ENCODE measurements around the gene RGS7BP.

The RGS7BP gene

DNA sequence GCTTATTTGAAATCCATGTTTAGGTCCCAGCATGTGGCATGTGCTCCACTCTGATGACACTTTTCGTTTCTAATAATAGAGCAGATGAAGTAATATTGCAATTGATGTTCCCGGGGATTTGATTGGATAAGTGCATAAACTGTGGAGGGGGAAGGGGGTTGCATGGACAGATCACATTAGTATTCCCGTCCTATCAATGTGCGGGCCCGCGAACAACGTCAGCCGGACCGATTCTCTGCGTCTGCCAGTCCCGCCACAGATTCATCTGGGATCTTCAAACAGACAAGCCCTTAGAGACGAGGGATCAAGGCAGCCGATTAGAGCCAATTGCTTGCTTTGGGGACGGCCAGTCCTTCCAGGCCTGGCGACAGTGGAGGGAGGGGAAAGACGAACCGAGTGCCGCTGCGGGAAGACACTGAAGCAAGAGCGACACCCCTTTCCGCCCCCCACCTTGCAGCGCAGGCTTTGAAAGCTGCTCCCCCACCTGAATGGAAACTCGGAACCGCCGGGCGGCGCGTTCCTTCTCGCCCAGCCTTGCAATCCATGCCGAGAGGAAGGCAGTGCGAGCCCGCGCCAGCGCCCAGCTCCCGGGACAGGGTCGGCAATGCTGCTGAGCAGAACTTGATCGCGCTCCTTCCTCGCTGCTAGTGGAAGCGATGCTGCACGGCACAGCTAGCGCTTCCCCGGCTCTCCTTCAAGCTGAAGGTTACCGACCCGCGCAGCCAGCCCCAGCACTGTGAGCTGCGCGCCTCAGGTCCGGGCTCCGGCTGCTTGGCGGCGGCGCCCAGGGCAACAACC, at the start of gene RGS7BP:
Gene RGS7BP (plus strand): TSS at position 247 of the 798 bp plus-strand sequence. CDS start 610 bp downstream, outside the sequence.
- Histone ChIP-seq H3K9ac (no peak within 1 kb of the TSS), H3K36me3 (no peaks in the 10 kb centered on the region), H3K9me3 (replicated peaks in 1 of 11) (peaks cover 8 to 19% (median 16%) of the 10 kb centered on the region in 11 experiments; a peak in 20 of 22 replicates), H3K4me2 (no peak within 1 kb of the TSS), H3K27ac (no peak within 1 kb of the TSS), H3K27me3 (no peaks in the 10 kb centered on the region), H4K20me1 (no peaks in the 10 kb centered on the region), H3K4me1 (no peaks in the 10 kb centered on the region), H3K4me3 (no peak within 1 kb of the TSS)
- TF ChIP-seq Cebpa-rat (IDR thresholded peaks at IDR 0.05): no peak

DNA sequence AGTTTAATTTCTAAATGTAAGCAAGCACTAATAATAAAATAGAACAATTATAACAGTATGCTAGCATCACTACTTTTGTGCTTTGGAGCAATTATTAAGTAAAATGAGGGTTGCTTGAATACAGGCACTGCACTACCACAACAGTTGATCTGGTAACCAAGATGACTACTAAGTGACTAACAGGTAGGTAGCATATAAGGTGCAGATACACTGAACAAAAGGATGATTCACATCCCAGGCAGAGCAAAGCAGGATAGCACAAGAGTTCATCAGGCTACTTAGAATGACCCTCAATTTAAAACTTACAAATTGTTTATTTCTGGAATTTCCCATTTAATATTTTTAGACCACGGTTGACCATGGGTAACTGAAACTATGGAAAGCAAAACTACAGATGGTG, 48.0 kb upstream of the RGS7BP start:
- no peaks in the 10 kb centered on the region for H3K27me3 ChIP-seq
- no peak overlapping the region for H3K9ac ChIP-seq
- H3K36me3 ChIP-seq: no peaks in the 10 kb centered on the region
- no peak overlapping the region for H3K4me2 ChIP-seq
- peaks cover 0 to 9% (median 0%) of the 10 kb centered on the region in 10 experiments; a peak in 5 of 20 replicates for H3K4me1 ChIP-seq
- no peak for TF ChIP-seq Cebpa-rat (IDR thresholded peaks at IDR 0.05)
- H3K9me3 ChIP-seq (replicated peaks in 1 of 11): peaks cover 0 to 7% (median 0%) of the 10 kb centered on the region in 11 experiments; a peak in 4 of 22 replicates
- H4K20me1 ChIP-seq: no peaks in the 10 kb centered on the region
- H3K27ac ChIP-seq: no peak overlapping the region
- no peak overlapping the region for H3K4me3 ChIP-seq

DNA sequence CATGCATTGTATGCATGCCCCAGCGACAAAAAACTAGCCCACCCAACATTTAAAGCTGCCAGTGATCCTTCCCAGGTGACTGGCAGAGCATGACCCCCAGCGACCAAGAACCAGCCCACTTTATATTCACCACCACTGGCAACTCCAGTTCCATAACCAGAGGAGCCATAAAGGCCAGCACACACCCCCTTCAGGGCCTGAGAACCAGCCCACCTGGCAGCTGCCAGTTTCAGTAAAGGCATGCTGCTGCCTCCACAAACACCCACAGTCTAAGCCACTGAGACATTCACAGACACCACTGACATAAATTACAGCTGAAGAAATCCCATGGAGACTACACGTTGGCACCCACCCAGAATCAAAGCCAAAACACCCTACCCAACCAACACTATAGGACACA, 46.9 kb upstream of the RGS7BP start:
- no peaks in the 10 kb centered on the region for H4K20me1 ChIP-seq
- no peak overlapping the region for H3K9ac ChIP-seq
- peak overlapping the region in 4 of 11 experiments; percentile 5 to 28 (median 14); a peak in 3 of 22 replicates for H3K4me2 ChIP-seq
- H3K9me3 ChIP-seq (replicated peaks in 1 of 11): peaks cover 0 to 13% (median 0%) of the 10 kb centered on the region in 11 experiments; a peak in 5 of 22 replicates
- no peaks in the 10 kb centered on the region for H3K36me3 ChIP-seq
- no peaks in the 10 kb centered on the region for H3K27me3 ChIP-seq
- peaks cover 0 to 9% (median 0%) of the 10 kb centered on the region in 10 experiments; a peak in 5 of 20 replicates for H3K4me1 ChIP-seq
- H3K4me3 ChIP-seq: no peak overlapping the region
- H3K27ac ChIP-seq: no peak overlapping the region
- no peak for TF ChIP-seq Cebpa-rat (IDR thresholded peaks at IDR 0.05)

DNA sequence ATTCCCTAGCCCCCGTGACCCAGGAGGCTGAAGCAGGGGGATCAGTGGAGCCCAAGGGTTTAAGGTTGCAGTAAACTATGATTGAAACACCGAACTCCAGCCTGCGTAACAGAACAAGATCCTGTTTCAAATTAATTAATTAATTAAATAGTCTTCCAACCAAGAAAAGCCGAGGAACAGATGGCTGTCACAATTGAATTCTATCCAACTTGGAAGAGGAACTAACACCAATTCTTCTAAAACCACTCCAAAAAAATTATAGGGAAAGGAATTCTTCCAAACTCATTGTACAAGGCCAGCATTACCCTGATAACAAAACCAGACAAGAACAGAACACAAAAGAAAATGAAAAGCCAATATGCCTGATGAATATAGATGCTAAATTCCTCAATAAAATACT, 43.4 kb upstream of the RGS7BP start:
- TF ChIP-seq Cebpa-rat (IDR thresholded peaks at IDR 0.05): no peak
- Histone ChIP-seq H3K27me3 (no peaks in the 10 kb centered on the region), H3K36me3 (no peaks in the 10 kb centered on the region), H3K4me1 (peaks cover 0 to 9% (median 0%) of the 10 kb centered on the region in 10 experiments; a peak in 5 of 20 replicates), H3K4me3 (no peak overlapping the region), H4K20me1 (no peaks in the 10 kb centered on the region), H3K4me2 (no peak overlapping the region), H3K9ac (no peak overlapping the region), H3K9me3 (replicated peaks in 1 of 11) (peaks cover 0 to 15% (median 0%) of the 10 kb centered on the region in 11 experiments; a peak in 5 of 22 replicates), H3K27ac (no peak overlapping the region)

DNA sequence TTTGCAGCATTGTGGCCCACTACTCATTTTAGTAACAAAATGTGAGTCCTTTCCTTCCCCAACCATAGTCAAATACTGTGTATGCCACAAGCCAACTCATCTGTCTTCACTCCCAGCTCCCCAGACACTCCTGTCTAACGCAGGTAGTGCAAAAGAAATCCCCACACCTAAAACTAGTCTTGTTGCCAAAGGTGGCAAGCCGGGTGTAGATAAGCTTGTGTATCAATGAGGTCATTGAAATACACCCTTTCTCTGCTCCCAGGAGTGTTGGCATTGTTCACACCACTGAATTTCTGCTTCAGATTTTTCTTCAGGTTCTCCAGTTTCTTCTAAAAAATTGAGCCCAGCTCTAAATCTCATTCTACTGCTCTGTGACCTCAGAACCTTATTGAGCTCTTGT, 19.7 kb upstream of the RGS7BP start:
- Histone ChIP-seq H3K9ac (no peak overlapping the region), H3K4me1 (peaks cover 0 to 26% (median 6%) of the 10 kb centered on the region in 10 experiments; a peak in 9 of 20 replicates), H3K27me3 (no peaks in the 10 kb centered on the region), H3K9me3 (replicated peaks in 1 of 11) (peaks cover 0 to 10% (median 0%) of the 10 kb centered on the region in 11 experiments; a peak in 4 of 22 replicates), H3K4me2 (peak overlapping the region in 5 of 11 experiments; percentile 36 to 79 (median 65); a peak in 10 of 22 replicates), H4K20me1 (no peaks in the 10 kb centered on the region), H3K4me3 (no peak overlapping the region), H3K27ac (peak overlapping the region in 3 of 11 experiments; percentile 14 to 32 (median 17); a peak in 3 of 22 replicates), H3K36me3 (no peaks in the 10 kb centered on the region)
- no peak for TF ChIP-seq Cebpa-rat (IDR thresholded peaks at IDR 0.05)

DNA sequence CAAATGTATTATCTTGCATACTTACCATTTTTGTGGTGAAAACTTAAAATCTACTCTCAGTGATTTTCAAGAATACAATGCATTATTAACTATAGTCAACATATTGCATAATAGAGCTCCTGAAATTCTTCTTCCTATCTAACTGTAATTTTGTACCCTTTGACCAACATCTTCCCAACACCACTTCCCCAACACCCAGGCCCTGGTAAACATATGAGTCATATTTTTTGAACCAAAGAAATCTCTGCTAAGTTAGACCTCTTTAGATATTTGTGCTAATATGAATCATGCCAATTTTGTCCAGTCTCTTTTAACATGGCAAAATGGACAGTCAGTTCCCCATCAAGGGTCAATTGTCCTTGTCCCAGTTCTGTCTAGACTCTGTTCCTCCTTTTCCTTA, 18.5 kb upstream of the RGS7BP start:
- Histone ChIP-seq H4K20me1 (no peaks in the 10 kb centered on the region), H3K27me3 (no peaks in the 10 kb centered on the region), H3K4me1 (peaks cover 0 to 26% (median 6%) of the 10 kb centered on the region in 10 experiments; a peak in 9 of 20 replicates), H3K36me3 (no peaks in the 10 kb centered on the region), H3K9me3 (replicated peaks in 1 of 11) (peaks cover 0 to 10% (median 0%) of the 10 kb centered on the region in 11 experiments; a peak in 4 of 22 replicates), H3K4me3 (no peak overlapping the region), H3K27ac (peak overlapping the region in 2 of 11 experiments; percentile 25 to 32; a peak in 3 of 22 replicates), H3K9ac (no peak overlapping the region), H3K4me2 (peak overlapping the region in 5 of 11 experiments; percentile 14 to 79 (median 47); a peak in 7 of 22 replicates)
- no peak for TF ChIP-seq Cebpa-rat (IDR thresholded peaks at IDR 0.05)

DNA sequence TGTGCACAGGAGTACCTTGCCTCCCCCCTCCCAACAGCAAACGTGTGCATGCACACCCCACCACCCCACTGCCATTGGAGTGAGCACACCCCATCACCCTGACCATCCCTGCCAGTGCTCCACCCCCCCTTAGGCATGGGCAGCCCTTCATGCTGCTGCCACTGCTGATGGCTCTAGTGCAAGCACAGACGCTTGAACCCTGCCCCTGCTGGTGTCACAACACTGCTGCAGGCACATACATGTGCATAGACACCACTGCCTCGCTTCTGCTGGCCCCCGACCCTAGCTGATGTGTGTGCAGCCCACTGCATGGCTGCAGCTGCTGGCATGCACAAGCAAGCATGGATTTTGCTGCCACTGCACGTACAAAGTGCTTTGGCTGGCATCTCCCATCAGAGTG, 16.0 kb upstream of the RGS7BP start:
- Histone ChIP-seq H3K27ac (no peak overlapping the region), H4K20me1 (no peaks in the 10 kb centered on the region), H3K9me3 (replicated peaks in 1 of 11) (peaks cover 0 to 3% (median 0%) of the 10 kb centered on the region in 11 experiments; a peak in 2 of 22 replicates), H3K4me3 (no peak overlapping the region), H3K9ac (no peak overlapping the region), H3K4me1 (peaks cover 0 to 26% (median 6%) of the 10 kb centered on the region in 10 experiments; a peak in 9 of 20 replicates), H3K36me3 (no peaks in the 10 kb centered on the region), H3K4me2 (no peak overlapping the region), H3K27me3 (no peaks in the 10 kb centered on the region)
- no peak for TF ChIP-seq Cebpa-rat (IDR thresholded peaks at IDR 0.05)

DNA sequence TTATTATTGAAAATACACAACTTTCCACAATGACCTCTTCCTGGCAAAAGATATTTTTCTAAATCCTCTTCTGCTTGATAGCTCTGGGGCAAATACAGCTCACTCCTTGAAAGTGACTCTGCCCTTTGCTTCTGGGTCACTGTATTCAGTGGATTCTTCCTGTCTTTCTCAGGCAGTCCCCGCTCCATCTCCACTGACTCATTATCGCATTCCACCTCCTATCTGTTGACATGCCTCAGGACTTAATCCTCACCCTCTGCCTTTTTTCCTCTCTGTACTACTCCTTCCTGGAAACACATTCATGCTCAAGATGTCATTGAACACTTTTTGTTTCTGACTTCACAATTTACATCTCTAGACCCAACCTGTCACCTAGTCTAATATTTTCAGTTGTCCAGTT, 8.4 kb upstream of the RGS7BP start:
- no peak overlapping the region for H3K4me2 ChIP-seq
- H4K20me1 ChIP-seq: no peaks in the 10 kb centered on the region
- no peaks in the 10 kb centered on the region for H3K9me3 ChIP-seq (replicated peaks in 1 of 11)
- H3K4me1 ChIP-seq: no peaks in the 10 kb centered on the region
- no peak overlapping the region for H3K9ac ChIP-seq
- H3K27me3 ChIP-seq: no peaks in the 10 kb centered on the region
- H3K27ac ChIP-seq: no peak overlapping the region
- H3K36me3 ChIP-seq: no peaks in the 10 kb centered on the region
- TF ChIP-seq Cebpa-rat (IDR thresholded peaks at IDR 0.05): no peak
- H3K4me3 ChIP-seq: no peak overlapping the region

DNA sequence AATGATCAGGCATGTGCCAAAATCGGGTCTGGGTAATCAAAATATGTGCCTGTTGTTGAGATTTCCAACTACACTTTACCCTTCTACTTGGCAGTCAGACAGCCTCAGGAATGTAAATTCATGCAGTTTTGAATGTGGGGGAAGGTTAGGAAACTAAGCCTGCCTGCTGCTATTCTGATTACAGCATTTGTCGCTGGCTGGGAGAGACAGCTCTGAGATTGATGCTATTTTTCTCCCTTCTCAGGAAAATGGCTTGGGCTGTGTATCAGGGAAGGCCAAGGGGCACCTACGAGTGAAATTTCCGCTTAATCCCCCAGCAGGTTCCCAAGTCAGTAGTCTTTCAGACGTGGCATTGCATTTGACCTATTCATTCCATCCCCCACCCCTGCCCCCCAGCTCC, 3.6 kb upstream of the RGS7BP start:
- Histone ChIP-seq H3K4me3 (no peak overlapping the region), H3K9ac (no peak overlapping the region), H3K27me3 (no peaks in the 10 kb centered on the region), H4K20me1 (no peaks in the 10 kb centered on the region), H3K9me3 (replicated peaks in 1 of 11) (peaks cover 8 to 19% (median 14%) of the 10 kb centered on the region in 11 experiments; a peak in 20 of 22 replicates), H3K36me3 (no peaks in the 10 kb centered on the region), H3K4me1 (no peaks in the 10 kb centered on the region), H3K27ac (no peak overlapping the region), H3K4me2 (no peak overlapping the region)
- TF ChIP-seq Cebpa-rat (IDR thresholded peaks at IDR 0.05): no peak

Data from BLaER1 treated with 17β-estradiol and CSF1 and Interleukin-3, amounts not matched to agents 10 nM and 100 nM (cell line).